Endodermal cell (in vitro differentiated cells): ENCODE data around the gene ZMIZ1. TPM values are rescaled to one million over a fixed set of nuclear protein-coding genes. Genes with fewer than 3 reads are reported as not detected.

Experiments used
- DNase-seq: peaks from one replicate; pipeline ENCODE4 v3.0.0-alpha.2; 2017
- H3K27ac ChIP-seq: 2 replicates; pipeline ENCODE4 v1.5.1; 2013; ENCODE audit warnings: mild to moderate bottlenecking, low read depth, low read length, moderate library complexity
- H3K27me3 ChIP-seq: 2 replicates; pipeline ENCODE4 v1.6.1; 2013; ENCODE audit warnings: mild to moderate bottlenecking, low read length, moderate library complexity; ENCODE audit not compliant: insufficient read depth, control insufficient read depth, poor library complexity, severe bottlenecking
- H3K36me3 ChIP-seq: 2 replicates; pipeline ENCODE4 v1.7.0; 2013; ENCODE audit warnings: mild to moderate bottlenecking, low read length, moderate library complexity; ENCODE audit not compliant: control insufficient read depth, insufficient read depth
- H3K4me1 ChIP-seq: one replicate; pipeline ENCODE4 v1.7.0; 2013; ENCODE audit warnings: low read length; ENCODE audit not compliant: control insufficient read depth, insufficient read depth
- H3K4me3 ChIP-seq: 2 replicates; pipeline ENCODE4 v1.5.1; 2013; ENCODE audit warnings: mild to moderate bottlenecking, low read length, moderate library complexity
- H3K9ac ChIP-seq: 2 replicates; pipeline ENCODE4 v1.6.1; 2013; ENCODE audit warnings: mild to moderate bottlenecking, low read length, moderate library complexity; ENCODE audit not compliant: poor library complexity, severe bottlenecking; ENCODE audit errors: extremely low read depth
- H3K9me3 ChIP-seq: 2 replicates; pipeline ENCODE4 v1.6.1; 2013; ENCODE audit warnings: mild to moderate bottlenecking, low read length, moderate library complexity; ENCODE audit not compliant: control insufficient read depth
- H3K27ac Mint-ChIP-seq: 2 replicates; pipeline ENCODE4 v1.8.0; 2020; ENCODE audit warnings: mixed read lengths
- H3K27me3 Mint-ChIP-seq: 2 replicates; pipeline ENCODE4 v1.8.0; 2021; ENCODE audit warnings: mild to moderate bottlenecking, mixed read lengths; ENCODE audit not compliant: insufficient read depth
- H3K36me3 Mint-ChIP-seq: 2 replicates; pipeline ENCODE4 v1.8.0; 2020; ENCODE audit warnings: low read depth, mixed read lengths
- H3K4me1 Mint-ChIP-seq: 2 replicates; pipeline ENCODE4 v1.8.0; 2020; ENCODE audit warnings: mixed read lengths
- H3K4me3 Mint-ChIP-seq: 2 replicates; pipeline ENCODE4 v1.8.0; 2020; ENCODE audit warnings: mild to moderate bottlenecking, moderate library complexity, mixed read lengths
- H3K9me3 Mint-ChIP-seq: 2 replicates; pipeline ENCODE4 v1.8.0; 2020; ENCODE audit warnings: mild to moderate bottlenecking, mixed read lengths
- CTCF ChIP-seq: fragments of 200-600 bp; sonication (generic); conservative IDR thresholded peaks from 2 replicates; pipeline ENCODE4 v1.5.0; 2021; ENCODE audit warnings: antibody characterized with exemption, mild to moderate bottlenecking
- whole genome bisulfite sequencing, 2 experiments: methylation state at CpG; one replicate each; pipeline versions ENCODE4 v1.1.5 to v1.1.7; 2013; ENCODE audit warnings: missing lambda C conversion rate in 2 of 2, mixed read lengths in 1 of 2; ENCODE audit not compliant: insufficient coverage in 1 of 2, insufficient read length in 1 of 2; 5-methylcytosine and 5-hydroxymethylcytosine counted together
- total RNA-seq, 2 donors: library from RNA; stranded (reverse); fragmentation: NEBNext Ultra II Directional in 1 of 2; extraction: Animal tissue kit (Norgen Biotek cat#: 25700) in 1 of 2; gene quantifications; 2 replicates in 1 of 2; 3 replicates in 1 of 2; pipeline ENCODE4 v1.2.1, GENCODE V29; 2021

Gene ZMIZ1
- total RNA-seq, 2 donors from 2014 or later: 65.3 to 67.5 TPM

DNA sequence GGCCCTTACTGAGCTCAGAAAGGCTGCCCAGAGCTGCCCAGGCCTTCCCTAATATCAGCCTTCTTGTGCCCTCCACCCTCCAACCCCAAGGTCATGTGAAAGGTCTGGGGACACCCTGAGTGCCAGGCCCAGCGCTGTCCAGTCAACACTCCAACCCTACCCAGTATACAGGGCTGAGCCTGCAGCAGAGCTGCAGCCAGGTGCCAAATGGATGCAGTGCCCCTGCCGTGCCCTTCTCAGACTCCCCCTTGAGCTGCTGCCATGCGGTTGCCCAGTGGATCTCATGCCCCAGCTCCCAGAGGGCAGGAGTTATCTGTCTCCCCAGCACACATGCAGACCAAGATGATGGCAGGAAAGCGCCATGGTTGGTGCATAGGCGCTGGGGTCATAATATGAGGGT is 61.5 kb downstream of the ZMIZ1 start:
- H3K36me3 Mint-ChIP-seq: peaks cover 23% of the 10 kb centered on the region
- no peak for TF ChIP-seq CTCF
- peak overlapping the region; percentile 96 for H3K27ac Mint-ChIP-seq
- Histone ChIP-seq H3K27ac (peak overlapping the region; percentile 78), H3K4me3 (no peak overlapping the region), H3K9me3 (no peaks in the 10 kb centered on the region), H3K27me3 (no peaks in the 10 kb centered on the region), H3K36me3 (peaks cover 34% of the 10 kb centered on the region), H3K4me1 (peaks cover 30% of the 10 kb centered on the region), H3K9ac (no peak overlapping the region)
- no peaks in the 10 kb centered on the region for H3K27me3 Mint-ChIP-seq
- no peak for DNase-seq
- no peak overlapping the region for H3K4me3 Mint-ChIP-seq
- H3K4me1 Mint-ChIP-seq: peaks cover 72% of the 10 kb centered on the region
- H3K9me3 Mint-ChIP-seq: no peaks in the 10 kb centered on the region
- 91 to 100% methylated on average over 2 to 5 of the region's 5 CpGs for WGBS, 2 experiments

GRCh38 chr10:79130846-79131245 is 62.1 kb downstream of the ZMIZ1 start:
- Mint-ChIP-seq H3K36me3 (peaks cover 24% of the 10 kb centered on the region), H3K27me3 (no peaks in the 10 kb centered on the region), H3K4me3 (no peak overlapping the region), H3K27ac (peak overlapping the region; percentile 96), H3K4me1 (peaks cover 74% of the 10 kb centered on the region), H3K9me3 (no peaks in the 10 kb centered on the region)
- Histone ChIP-seq H3K36me3 (peaks cover 34% of the 10 kb centered on the region), H3K27ac (no peak overlapping the region), H3K4me1 (peaks cover 34% of the 10 kb centered on the region), H3K27me3 (no peaks in the 10 kb centered on the region), H3K9ac (no peak overlapping the region), H3K9me3 (no peaks in the 10 kb centered on the region), H3K4me3 (no peak overlapping the region)
- WGBS, 2 experiments: 69 to 81% methylated on average over 5 of the region's 5 CpGs
- TF ChIP-seq CTCF: no peak
- DNase-seq: peak; percentile 77

GRCh38 chr10:79131836-79132631 is 63.3 kb downstream of the ZMIZ1 start:
- Mint-ChIP-seq H3K27ac (peak overlapping the region; percentile 55), H3K36me3 (peaks cover 22% of the 10 kb centered on the region), H3K4me3 (no peak overlapping the region), H3K27me3 (no peaks in the 10 kb centered on the region), H3K9me3 (no peaks in the 10 kb centered on the region), H3K4me1 (peaks cover 78% of the 10 kb centered on the region)
- no peak for DNase-seq
- TF ChIP-seq CTCF: no peak
- Histone ChIP-seq H3K4me1 (peaks cover 31% of the 10 kb centered on the region), H3K9me3 (no peaks in the 10 kb centered on the region), H3K36me3 (peaks cover 26% of the 10 kb centered on the region), H3K4me3 (no peak overlapping the region), H3K27me3 (no peaks in the 10 kb centered on the region), H3K9ac (peak overlapping the region; percentile 15), H3K27ac (peak overlapping the region; percentile 11)
- 91 to 95% methylated on average over 10 to 13 of the region's 13 CpGs for WGBS, 2 experiments
